Pancreas (tissue), 10 donors: Measurements from ENCODE around the gene FGD3. TPM values are rescaled to one million over a fixed set of nuclear protein-coding genes. Genes with fewer than 3 reads are reported as not detected.

Experiments
- ATAC-seq, 4 donors: fragments of 200-7000 bp; cut with Tn5 transposase; one replicate each; pipeline versions ENCODE4 v1.8.0 to v1.9.1; 2020; ENCODE audit warnings: mild to moderate bottlenecking in 4 of 4, moderate library complexity in 4 of 4
- DNase-seq, 6 donors: peaks; one replicate each; pipeline ENCODE4 v3.0.0-alpha.2; 2020
- FAIRE-seq: peaks from 2 replicates; lab custom pipeline; 2012; peaks lifted over from hg19 to GRCh38; lab: Jason Lieb, UNC
- H3K27ac ChIP-seq, 4 donors: fragments of 200-600 bp; sonication (generic); 1 replicate in 3 of 4; 2 replicates in 1 of 4; pipeline versions ENCODE4 v1.5.0 to v1.8.0; 2020
- H3K27me3 ChIP-seq, 4 donors: fragments of 200-600 bp; one replicate each; pipeline ENCODE4 v1.8.0; 2021
- H3K36me3 ChIP-seq, 3 donors: fragments of 200-600 bp; sonication (generic) in 1 of 3; one replicate each; pipeline versions ENCODE4 v1.5.0 to v1.8.0; 2020 to 2021
- H3K4me1 ChIP-seq, 3 donors: fragments of 200-600 bp; one replicate each; pipeline ENCODE4 v1.8.0; 2021
- H3K4me3 ChIP-seq, 4 donors: fragments of 200-600 bp; sonication (generic) in 2 of 4; one replicate each; pipeline versions ENCODE4 v1.5.0 to v1.8.0; 2020 to 2021
- H3K9me3 ChIP-seq, 4 donors: fragments of 200-600 bp; one replicate each; pipeline ENCODE4 v1.8.0; 2021
- WGBS, 2 donors: extraction: QIAGEN DNeasy Blood & Tissue Kit; methylation state at CpG; one replicate each; pipeline ENCODE4 v1.1.7; 2013; 5-methylcytosine and 5-hydroxymethylcytosine counted together
- intact Hi-C, 3 donors: fragments of 100-400 bp; cut with DNase I; formaldehyde crosslinking; loops; one replicate each; pipeline versions ENCODE4 v1.11.1 to v1.14.2; 2022
- polyA plus RNA-seq, 2 donors: library from polyadenylated mRNA; stranded (reverse); fragments of 200-250 nt; gene quantifications; one replicate each; pipeline ENCODE4 v1.2.3, GENCODE V29; 2013
- total RNA-seq, 6 donors: library from RNA; stranded (reverse); fragmentation: NEBNext Ultra II Directional in 4 of 6; extraction: Animal tissue kit (Norgen Biotek cat#: 25700) in 4 of 6; gene quantifications; one replicate each; pipeline versions ENCODE4 v1.2.1 to v1.2.4, GENCODE V29; 2021 to 2023
- TF ChIP-seq, protein P1 (sequence below), 4 donors: fragments of 200-600 bp; sonication (generic) in 3 of 4; IDR thresholded peaks; one replicate each; pipeline versions ENCODE4 v1.5.0 to v1.8.0; 2021; ENCODE audit warnings: antibody characterized with exemption in 4 of 4
- donor health status: healthy with polysubstance abuse.
- donor health status: DM: no; HTN: no; CAD: no; lungs with moderate emphysema.
- donor health status: DM: no; HTN: no; CAD: no.
- donor health status: control.
- donor health status: control.
- donor health status: Bipolar disorder and iron deficiency.
- donor health status: DM: yes; HTN: yes; CAD: no.
- donor health status: DM: no; HTN: no; CAD: no.
- donor health status: DM: no; HTN: no; CAD: no.
- donor health status: DM: yes; HTN: yes; CAD: no.

The FGD3 gene
- total and polyA plus RNA-seq, 8 donors = 5.0 to 27.7 (median 7.8) TPM

DNA sequence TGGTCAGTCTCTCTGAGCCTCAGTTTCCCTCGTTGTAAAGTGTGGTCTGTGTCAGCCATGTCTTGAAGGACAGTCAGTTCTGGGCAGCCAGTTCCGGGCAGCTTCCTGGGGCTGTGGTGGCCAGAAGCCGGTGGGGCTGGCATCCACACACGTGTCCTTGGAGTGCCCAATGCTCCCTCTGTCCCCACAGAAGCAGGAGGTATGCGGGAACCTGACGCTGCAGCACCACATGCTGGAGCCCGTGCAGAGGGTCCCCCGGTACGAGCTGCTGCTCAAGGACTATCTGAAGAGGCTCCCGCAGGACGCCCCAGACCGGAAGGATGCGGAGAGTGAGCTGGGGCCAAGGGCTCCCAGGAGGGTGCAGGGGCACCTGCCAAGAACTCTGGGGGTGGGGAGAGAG is 62.7 kb downstream of the FGD3 start:
- no peaks in the 10 kb centered on the region for H3K27me3 ChIP-seq
- ATAC-seq = no peak
- peak in 1 of 6 donors; percentile 41 for DNase-seq
- no peak for FAIRE-seq
- TF ChIP-seq, protein P1, sequence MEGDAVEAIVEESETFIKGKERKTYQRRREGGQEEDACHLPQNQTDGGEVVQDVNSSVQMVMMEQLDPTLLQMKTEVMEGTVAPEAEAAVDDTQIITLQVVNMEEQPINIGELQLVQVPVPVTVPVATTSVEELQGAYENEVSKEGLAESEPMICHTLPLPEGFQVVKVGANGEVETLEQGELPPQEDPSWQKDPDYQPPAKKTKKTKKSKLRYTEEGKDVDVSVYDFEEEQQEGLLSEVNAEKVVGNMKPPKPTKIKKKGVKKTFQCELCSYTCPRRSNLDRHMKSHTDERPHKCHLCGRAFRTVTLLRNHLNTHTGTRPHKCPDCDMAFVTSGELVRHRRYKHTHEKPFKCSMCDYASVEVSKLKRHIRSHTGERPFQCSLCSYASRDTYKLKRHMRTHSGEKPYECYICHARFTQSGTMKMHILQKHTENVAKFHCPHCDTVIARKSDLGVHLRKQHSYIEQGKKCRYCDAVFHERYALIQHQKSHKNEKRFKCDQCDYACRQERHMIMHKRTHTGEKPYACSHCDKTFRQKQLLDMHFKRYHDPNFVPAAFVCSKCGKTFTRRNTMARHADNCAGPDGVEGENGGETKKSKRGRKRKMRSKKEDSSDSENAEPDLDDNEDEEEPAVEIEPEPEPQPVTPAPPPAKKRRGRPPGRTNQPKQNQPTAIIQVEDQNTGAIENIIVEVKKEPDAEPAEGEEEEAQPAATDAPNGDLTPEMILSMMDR (IDR thresholded peaks at IDR 0.05) = no peak
- no peak overlapping the region for H3K27ac ChIP-seq
- no peaks in the 10 kb centered on the region for H3K36me3 ChIP-seq
- H3K4me1 ChIP-seq = no peaks in the 10 kb centered on the region
- WGBS, 2 donors = 53 to 57% methylated on average over 13 of the region's 13 CpGs
- no peaks in the 10 kb centered on the region for H3K9me3 ChIP-seq
- H3K4me3 ChIP-seq = no peak overlapping the region
- intact Hi-C loops = no loop called here

- FAIRE-seq (no peak), ATAC-seq (no peak), DNase-seq (peak in 1 of 6 donors; percentile 35)
- TF ChIP-seq, protein P1 (IDR thresholded peaks at IDR 0.05) = no peak
- H3K27me3 ChIP-seq = no peaks in the 10 kb centered on the region
- H3K9me3 ChIP-seq = no peaks in the 10 kb centered on the region
- no peaks in the 10 kb centered on the region for H3K36me3 ChIP-seq
- no peaks in the 10 kb centered on the region for H3K4me1 ChIP-seq
- H3K27ac ChIP-seq = no peak overlapping the region
- 55 to 67% methylated on average over 4 of the region's 4 CpGs for WGBS, 2 donors
- no peak overlapping the region for H3K4me3 ChIP-seq
- intact Hi-C loops = no loop called here
Observed at GRCh38 chr9:93010704-93011103, 63.4 kb downstream of the FGD3 start.

DNA sequence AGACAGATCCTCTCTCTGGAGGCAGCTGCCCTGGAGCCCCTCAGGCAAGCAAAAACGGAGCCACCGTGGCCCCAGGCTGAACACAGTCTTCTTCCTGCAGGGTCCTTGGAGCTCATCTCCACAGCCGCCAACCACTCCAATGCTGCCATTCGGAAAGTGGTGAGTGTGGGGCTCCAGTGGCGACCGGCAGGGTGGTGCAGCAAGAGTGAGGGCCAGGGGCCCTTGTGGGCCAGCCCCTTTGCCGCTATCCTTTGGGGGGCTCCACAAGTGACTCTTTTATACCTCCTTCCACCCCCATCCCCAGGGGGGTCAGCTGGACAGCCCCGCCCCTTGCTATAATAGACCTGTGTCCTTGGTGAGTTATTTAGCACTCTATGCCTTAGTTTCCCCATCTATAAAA is 63.8 kb downstream of the FGD3 start:
- no peak for ATAC-seq
- no peak overlapping the region for H3K27ac ChIP-seq
- H3K4me1 ChIP-seq = no peaks in the 10 kb centered on the region
- intact Hi-C loops = no loop called here
- 85 to 87% methylated on average over 7 to 8 of the region's 8 CpGs for WGBS, 2 donors
- no peaks in the 10 kb centered on the region for H3K9me3 ChIP-seq
- TF ChIP-seq, protein P1 (IDR thresholded peaks at IDR 0.05) = no peak
- no peak for FAIRE-seq
- no peak overlapping the region for H3K4me3 ChIP-seq
- DNase-seq = no peak
- no peaks in the 10 kb centered on the region for H3K27me3 ChIP-seq
- no peaks in the 10 kb centered on the region for H3K36me3 ChIP-seq

- WGBS, 2 donors = 81 to 91% methylated on average over 14 of the region's 14 CpGs
- no peak overlapping the region for H3K4me3 ChIP-seq
- no peak for FAIRE-seq
Observed at GRCh38 chr9:93012963-93013855, 65.9 kb downstream of the FGD3 start.

More at GRCh38 chr9:93012963-93013855, 65.9 kb downstream of the FGD3 start:
- Histone ChIP-seq H3K36me3 (no peaks in the 10 kb centered on the region), H3K4me1 (no peaks in the 10 kb centered on the region), H3K9me3 (no peaks in the 10 kb centered on the region), H3K27ac (no peak overlapping the region), H3K27me3 (no peaks in the 10 kb centered on the region)
- TF ChIP-seq, protein P1 (IDR thresholded peaks at IDR 0.05) = no peak
- intact Hi-C loops = no loop called here
- ATAC-seq (no peak), DNase-seq (peak in 2 of 6 donors; percentile 3 to 35)
